HepG2 (cell line): Measurements from ENCODE around the gene LONP1. TPM values are rescaled to one million over a fixed set of nuclear protein-coding genes. Genes with fewer than 3 reads are reported as not detected.

Source experiments
- CREB1 ChIP-seq, 2 experiments: fragments of 450-650 bp in 1 of 2; IDR thresholded peaks; 2 replicates each; pipeline ENCODE4 v1.6.1; 2016 to 2017; ENCODE audit warnings: control low read depth in 1 of 2, mild to moderate bottlenecking in 1 of 2, missing compliant biosample characterization in 1 of 2, missing genetic modification characterization in 1 of 2
- DR1 ChIP-seq: sonication (generic); formaldehyde crosslinking; IDR thresholded peaks from 2 replicates; pipeline ENCODE4 v1.8.0; 2021; ENCODE audit warnings: mild to moderate bottlenecking, missing genetic modification reagents, inconsistent platforms
- HDAC6 ChIP-seq: fragments of 200-600 bp; sonication (generic); IDR thresholded peaks from 2 replicates; pipeline ENCODE4 v1.7.0; 2017; ENCODE audit warnings: mild to moderate bottlenecking, antibody characterized with exemption, low read length, low read depth
- HMG20B ChIP-seq: conservative IDR thresholded peaks from 2 replicates; pipeline ENCODE4 v1.6.1; 2016; ENCODE audit warnings: missing genetic modification reagents, missing compliant biosample characterization
- HOXD1 ChIP-seq: sonication (generic); formaldehyde crosslinking; IDR thresholded peaks from 2 replicates; pipeline ENCODE4 v1.5.0; 2020; ENCODE audit warnings: missing genetic modification reagents
- IRF2 ChIP-seq: IDR thresholded peaks from 2 replicates; pipeline ENCODE4 v1.6.1; 2018; ENCODE audit warnings: missing genetic modification reagents, missing compliant biosample characterization
- RARA ChIP-seq: IDR thresholded peaks from 2 replicates; pipeline ENCODE4 v1.6.1; 2016; ENCODE audit warnings: missing genetic modification reagents, missing compliant biosample characterization
- SAP130 ChIP-seq: IDR thresholded peaks from 2 replicates; pipeline ENCODE4 v1.6.1; 2016; ENCODE audit warnings: low read depth
- TP53 ChIP-seq: sonication (generic); formaldehyde crosslinking; conservative IDR thresholded peaks from 2 replicates; pipeline ENCODE4 v1.4.0; 2020; ENCODE audit warnings: missing genetic modification reagents
- ZNF138 ChIP-seq: sonication (generic); formaldehyde crosslinking; IDR thresholded peaks from 2 replicates; pipeline ENCODE4 v1.5.0; 2020; ENCODE audit warnings: mild to moderate bottlenecking, low read depth, missing genetic modification reagents
- ZNF207 ChIP-seq: fragments of 450-650 bp; IDR thresholded peaks from 2 replicates; pipeline ENCODE4 v1.6.1; 2016; ENCODE audit warnings: antibody characterized with exemption, borderline replicate concordance
- ZNF234 ChIP-seq: sonication (generic); formaldehyde crosslinking; conservative IDR thresholded peaks from 2 replicates; pipeline ENCODE4 v1.5.1; 2020; ENCODE audit warnings: mild to moderate bottlenecking, missing genetic modification reagents
- ZNF337 ChIP-seq: sonication (generic); formaldehyde crosslinking; IDR thresholded peaks from 2 replicates; pipeline ENCODE4 v1.5.1; 2020; ENCODE audit warnings: missing genetic modification reagents, low read depth, mild to moderate bottlenecking, borderline replicate concordance
- ZNF558 ChIP-seq: sonication (generic); formaldehyde crosslinking; IDR thresholded peaks from 2 replicates; pipeline ENCODE4 v1.9.0; 2022; ENCODE audit warnings: mild to moderate bottlenecking, missing genetic modification reagents, borderline replicate concordance
- ZNF629 ChIP-seq: sonication (generic); formaldehyde crosslinking; conservative IDR thresholded peaks from 2 replicates; pipeline ENCODE4 v1.5.0; 2020; ENCODE audit warnings: missing genetic modification reagents
- ZNF768 ChIP-seq: sonication (generic); formaldehyde crosslinking; IDR thresholded peaks from 2 replicates; pipeline ENCODE4 v1.4.0; 2020; ENCODE audit warnings: missing genetic modification reagents
- ZNF777 ChIP-seq: sonication (generic); formaldehyde crosslinking; IDR thresholded peaks from 2 replicates; pipeline ENCODE4 v1.4.0; 2020; ENCODE audit warnings: missing genetic modification reagents
- ZNF878 ChIP-seq: sonication (generic); formaldehyde crosslinking; IDR thresholded peaks from 2 replicates; pipeline ENCODE4 v1.8.1; 2023; ENCODE audit warnings: mild to moderate bottlenecking, missing genetic modification reagents, moderate library complexity
- polyA plus RNA-seq, 8 experiments: library from polyadenylated mRNA; depleted of rRNA in 3 of 8; stranded (reverse) in 7 of 8; unstranded in 1 of 8; fragments of >200 nt; fragmentation: Illumina TruSeq in 4 of 8; extraction: Trizol in 4 of 8; gene quantifications; 2 replicates each; pipeline versions ENCODE4 v1.2.1 to v1.2.3, GENCODE V29; 2011 to 2016; ENCODE audit warnings: low read depth in 4 of 8, missing spikeins in 1 of 8, mixed read lengths in 1 of 8; ENCODE audit not compliant: insufficient read depth in 1 of 8
- total RNA-seq, 5 experiments: library from RNA; depleted of rRNA; stranded (reverse); fragments of >200 nt; fragmentation: Illumina TruSeq; extraction: Trizol; gene quantifications; 2 replicates each; pipeline ENCODE4 v1.2.3, GENCODE V29; 2016; ENCODE audit warnings: low read depth in 1 of 5
- TF ChIP-seq, protein P1 (sequence below): sonication (generic); formaldehyde crosslinking; IDR thresholded peaks from 2 replicates; pipeline ENCODE4 v1.9.0; 2022; ENCODE audit warnings: low read depth, missing genetic modification reagents
- TF ChIP-seq, protein P2 (sequence below): sonication (generic); formaldehyde crosslinking; conservative IDR thresholded peaks from 2 replicates; pipeline ENCODE4 v1.4.0; 2020; ENCODE audit warnings: missing genetic modification reagents
- TF ChIP-seq, protein P3 (sequence below): sonication (generic); formaldehyde crosslinking; IDR thresholded peaks from 2 replicates; pipeline ENCODE4 v1.4.0; 2020; ENCODE audit warnings: missing genetic modification reagents

The LONP1 gene
- total and polyA plus RNA-seq, 2 of the 13 experiments (the other 11 are each of a cell fraction or from before 2014, with no cell fraction given) = 59.5 to 76.8 TPM

GRCh38 chr19:5719961-5720790, at the start of gene LONP1, which contains the start of gene CATSPERD (continued):
- TF ChIP-seq, protein P1, sequence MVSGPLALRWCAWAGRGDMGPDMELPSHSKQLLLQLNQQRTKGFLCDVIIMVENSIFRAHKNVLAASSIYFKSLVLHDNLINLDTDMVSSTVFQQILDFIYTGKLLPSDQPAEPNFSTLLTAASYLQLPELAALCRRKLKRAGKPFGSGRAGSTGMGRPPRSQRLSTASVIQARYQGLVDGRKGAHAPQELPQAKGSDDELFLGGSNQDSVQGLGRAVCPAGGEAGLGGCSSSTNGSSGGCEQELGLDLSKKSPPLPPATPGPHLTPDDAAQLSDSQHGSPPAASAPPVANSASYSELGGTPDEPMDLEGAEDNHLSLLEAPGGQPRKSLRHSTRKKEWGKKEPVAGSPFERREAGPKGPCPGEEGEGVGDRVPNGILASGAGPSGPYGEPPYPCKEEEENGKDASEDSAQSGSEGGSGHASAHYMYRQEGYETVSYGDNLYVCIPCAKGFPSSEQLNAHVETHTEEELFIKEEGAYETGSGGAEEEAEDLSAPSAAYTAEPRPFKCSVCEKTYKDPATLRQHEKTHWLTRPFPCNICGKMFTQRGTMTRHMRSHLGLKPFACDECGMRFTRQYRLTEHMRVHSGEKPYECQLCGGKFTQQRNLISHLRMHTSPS = no peak
- TF ChIP-seq, protein P2, sequence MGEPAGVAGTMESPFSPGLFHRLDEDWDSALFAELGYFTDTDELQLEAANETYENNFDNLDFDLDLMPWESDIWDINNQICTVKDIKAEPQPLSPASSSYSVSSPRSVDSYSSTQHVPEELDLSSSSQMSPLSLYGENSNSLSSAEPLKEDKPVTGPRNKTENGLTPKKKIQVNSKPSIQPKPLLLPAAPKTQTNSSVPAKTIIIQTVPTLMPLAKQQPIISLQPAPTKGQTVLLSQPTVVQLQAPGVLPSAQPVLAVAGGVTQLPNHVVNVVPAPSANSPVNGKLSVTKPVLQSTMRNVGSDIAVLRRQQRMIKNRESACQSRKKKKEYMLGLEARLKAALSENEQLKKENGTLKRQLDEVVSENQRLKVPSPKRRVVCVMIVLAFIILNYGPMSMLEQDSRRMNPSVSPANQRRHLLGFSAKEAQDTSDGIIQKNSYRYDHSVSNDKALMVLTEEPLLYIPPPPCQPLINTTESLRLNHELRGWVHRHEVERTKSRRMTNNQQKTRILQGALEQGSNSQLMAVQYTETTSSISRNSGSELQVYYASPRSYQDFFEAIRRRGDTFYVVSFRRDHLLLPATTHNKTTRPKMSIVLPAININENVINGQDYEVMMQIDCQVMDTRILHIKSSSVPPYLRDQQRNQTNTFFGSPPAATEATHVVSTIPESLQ (CRISPR knock-in tag) = no peak
- peak; percentile 95 for TF ChIP-seq ZNF337 (CRISPR knock-in tag)
- peak; percentile 94 for TF ChIP-seq IRF2
- TF ChIP-seq RARA (CRISPR knock-in tag) = peak; percentile 60
- no peak for TF ChIP-seq ZNF207
- peak; percentile 99 for TF ChIP-seq SAP130 (CRISPR knock-in tag)
- no peak for TF ChIP-seq HDAC6
- TF ChIP-seq CREB1 (IDR thresholded peaks at IDR 0.05) = peak; percentile 95
- peak; percentile 97 for TF ChIP-seq CREB1 (CRISPR knock-in tag; IDR thresholded peaks at IDR 0.05)
- 0 out of 2 replicates have a peak, but pooled peaks have one; percentile 43 for TF ChIP-seq HMG20B (CRISPR knock-in tag)
- TF ChIP-seq ZNF558 (CRISPR knock-in tag) = peak; percentile 94; the same call in 1 of the 2 replicates
- TF ChIP-seq, protein P3, sequence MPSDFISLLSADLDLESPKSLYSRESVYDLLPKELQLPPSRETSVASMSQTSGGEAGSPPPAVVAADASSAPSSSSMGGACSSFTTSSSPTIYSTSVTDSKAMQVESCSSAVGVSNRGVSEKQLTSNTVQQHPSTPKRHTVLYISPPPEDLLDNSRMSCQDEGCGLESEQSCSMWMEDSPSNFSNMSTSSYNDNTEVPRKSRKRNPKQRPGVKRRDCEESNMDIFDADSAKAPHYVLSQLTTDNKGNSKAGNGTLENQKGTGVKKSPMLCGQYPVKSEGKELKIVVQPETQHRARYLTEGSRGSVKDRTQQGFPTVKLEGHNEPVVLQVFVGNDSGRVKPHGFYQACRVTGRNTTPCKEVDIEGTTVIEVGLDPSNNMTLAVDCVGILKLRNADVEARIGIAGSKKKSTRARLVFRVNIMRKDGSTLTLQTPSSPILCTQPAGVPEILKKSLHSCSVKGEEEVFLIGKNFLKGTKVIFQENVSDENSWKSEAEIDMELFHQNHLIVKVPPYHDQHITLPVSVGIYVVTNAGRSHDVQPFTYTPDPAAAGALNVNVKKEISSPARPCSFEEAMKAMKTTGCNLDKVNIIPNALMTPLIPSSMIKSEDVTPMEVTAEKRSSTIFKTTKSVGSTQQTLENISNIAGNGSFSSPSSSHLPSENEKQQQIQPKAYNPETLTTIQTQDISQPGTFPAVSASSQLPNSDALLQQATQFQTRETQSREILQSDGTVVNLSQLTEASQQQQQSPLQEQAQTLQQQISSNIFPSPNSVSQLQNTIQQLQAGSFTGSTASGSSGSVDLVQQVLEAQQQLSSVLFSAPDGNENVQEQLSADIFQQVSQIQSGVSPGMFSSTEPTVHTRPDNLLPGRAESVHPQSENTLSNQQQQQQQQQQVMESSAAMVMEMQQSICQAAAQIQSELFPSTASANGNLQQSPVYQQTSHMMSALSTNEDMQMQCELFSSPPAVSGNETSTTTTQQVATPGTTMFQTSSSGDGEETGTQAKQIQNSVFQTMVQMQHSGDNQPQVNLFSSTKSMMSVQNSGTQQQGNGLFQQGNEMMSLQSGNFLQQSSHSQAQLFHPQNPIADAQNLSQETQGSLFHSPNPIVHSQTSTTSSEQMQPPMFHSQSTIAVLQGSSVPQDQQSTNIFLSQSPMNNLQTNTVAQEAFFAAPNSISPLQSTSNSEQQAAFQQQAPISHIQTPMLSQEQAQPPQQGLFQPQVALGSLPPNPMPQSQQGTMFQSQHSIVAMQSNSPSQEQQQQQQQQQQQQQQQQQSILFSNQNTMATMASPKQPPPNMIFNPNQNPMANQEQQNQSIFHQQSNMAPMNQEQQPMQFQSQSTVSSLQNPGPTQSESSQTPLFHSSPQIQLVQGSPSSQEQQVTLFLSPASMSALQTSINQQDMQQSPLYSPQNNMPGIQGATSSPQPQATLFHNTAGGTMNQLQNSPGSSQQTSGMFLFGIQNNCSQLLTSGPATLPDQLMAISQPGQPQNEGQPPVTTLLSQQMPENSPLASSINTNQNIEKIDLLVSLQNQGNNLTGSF = peak; percentile 86; the same call in 1 of the 2 replicates
- TF ChIP-seq ZNF768 (CRISPR knock-in tag) = peak; percentile 82
- TF ChIP-seq ZNF878 (CRISPR knock-in tag) = 0 out of 2 replicates have a peak, but pooled peaks have one; percentile 77
- TF ChIP-seq ZNF629 (CRISPR knock-in tag) = 0 out of 2 replicates have a peak, but pooled peaks have one; percentile 25
- peak; percentile 61 for TF ChIP-seq ZNF777 (CRISPR knock-in tag)
- TF ChIP-seq HOXD1 (CRISPR knock-in tag) = peak; percentile 79
- peak; percentile 76; the same call in 1 of the 2 replicates for TF ChIP-seq TP53
- TF ChIP-seq ZNF234 (CRISPR knock-in tag) = peak; percentile 87; the same call in 1 of the 2 replicates
- 0 out of 2 replicates have a peak, but pooled peaks have one; percentile 40 for TF ChIP-seq ZNF138 (CRISPR knock-in tag)
- peak; percentile 94 for TF ChIP-seq DR1 (CRISPR knock-in tag)
